SK-N-MC (cell line): ENCODE results near the gene FOXO1.

Source experiments
- DNase-seq: peaks from one replicate; pipeline ENCODE4 v3.0.0-alpha.2; 2011; ENCODE audit warnings: low read depth, low spot score
- H3K27ac ChIP-seq: fragments of 200-600 bp; sonication (generic); 2 replicates; pipeline ENCODE4 v1.5.1; 2016; ENCODE audit warnings: mixed run types
- H3K36me3 ChIP-seq: fragments of 200-600 bp; sonication (generic); 2 replicates; pipeline ENCODE4 v1.6.1; 2017; ENCODE audit warnings: antibody characterized with exemption, low read length, mixed read lengths; ENCODE audit not compliant: insufficient read depth
- H3K4me3 ChIP-seq: fragments of 200-600 bp; sonication (generic); 2 replicates; pipeline ENCODE4 v1.5.1; 2016
- H3K9ac ChIP-seq: fragments of 200-600 bp; sonication (generic); 2 replicates; pipeline ENCODE4 v1.8.0; 2017; ENCODE audit warnings: mixed run types, mixed read lengths; ENCODE audit not compliant: insufficient read length
- H3K9me3 ChIP-seq: fragments of 200-600 bp; sonication (generic); 2 replicates; pipeline ENCODE4 v1.6.1; 2017; ENCODE audit warnings: low read depth, mild to moderate bottlenecking, antibody characterized with exemption, low read length, moderate library complexity, mixed read lengths
- EZH2 ChIP-seq: fragments of 200-600 bp; sonication (generic); IDR thresholded peaks from one replicate; pipeline ENCODE4 v1.6.1; 2017; ENCODE audit warnings: antibody characterized with exemption
- FOXP2 ChIP-seq: optimal IDR thresholded peaks from 2 replicates; pipeline ENCODE3; 2011; ENCODE audit warnings: mild to moderate bottlenecking, moderate library complexity; ENCODE audit not compliant: insufficient read depth; ENCODE audit errors: extremely low read length, control extremely low read depth
- POLR2AphosphoS5 ChIP-seq: IDR thresholded peaks from 2 replicates; pipeline ENCODE4 v1.6.1; 2012; ENCODE audit warnings: mild to moderate bottlenecking, low read depth, low read length, borderline replicate concordance

FOXO1 gene

GRCh38 chr13:40662866-40663265, 3.6 kb downstream of the FOXO1 start:
- Histone ChIP-seq H3K27ac (peak overlapping the region; percentile 93), H3K9ac (peak overlapping the region; percentile 36), H3K36me3 (no peaks in the 10 kb centered on the region), H3K9me3 (no peaks in the 10 kb centered on the region), H3K4me3 (peak overlapping the region; percentile 98)
- no peak for DNase-seq
- TF ChIP-seq FOXP2 (no peak), POLR2AphosphoS5 (no peak), EZH2 (no peak)

- peak overlapping the region; percentile 93 for H3K27ac ChIP-seq
- TF ChIP-seq POLR2AphosphoS5 (no peak), FOXP2 (no peak), EZH2 (no peak)
- peak overlapping the region; percentile 98 for H3K4me3 ChIP-seq
- peak overlapping the region; percentile 45 for H3K9ac ChIP-seq
- H3K36me3 ChIP-seq, result no peaks in the 10 kb centered on the region
- H3K9me3 ChIP-seq, result no peaks in the 10 kb centered on the region
- DNase-seq, result no peak
Measured at GRCh38 chr13:40661875-40662665, 4.4 kb downstream of the FOXO1 start.

- no peak overlapping the region for H3K9ac ChIP-seq
- no peak for DNase-seq
- no peaks in the 10 kb centered on the region for H3K36me3 ChIP-seq
- TF ChIP-seq POLR2AphosphoS5 (no peak), FOXP2 (no peak), EZH2 (no peak)
- H3K4me3 ChIP-seq, result no peak overlapping the region
- H3K9me3 ChIP-seq, result no peaks in the 10 kb centered on the region
- H3K27ac ChIP-seq, result peak overlapping the region; percentile 59
Measured at GRCh38 chr13:40660692-40661091, 5.7 kb downstream of the FOXO1 start.

- H3K9ac ChIP-seq, result no peak overlapping the region
- H3K36me3 ChIP-seq, result no peaks in the 10 kb centered on the region
- H3K4me3 ChIP-seq, result no peak overlapping the region
- DNase-seq, result no peak
- no peaks in the 10 kb centered on the region for H3K9me3 ChIP-seq
- TF ChIP-seq EZH2, result no peak
- TF ChIP-seq POLR2AphosphoS5, result no peak
- TF ChIP-seq FOXP2, result no peak
- H3K27ac ChIP-seq, result peak overlapping the region; percentile 59
Measured at GRCh38 chr13:40660141-40660664, 6.2 kb downstream of the FOXO1 start.

GRCh38 chr13:40657951-40658350, 8.5 kb downstream of the FOXO1 start:
- no peak overlapping the region for H3K4me3 ChIP-seq
- no peak for TF ChIP-seq POLR2AphosphoS5
- DNase-seq, result no peak
- no peaks in the 10 kb centered on the region for H3K36me3 ChIP-seq
- H3K9ac ChIP-seq, result no peak overlapping the region
- H3K27ac ChIP-seq, result peak overlapping the region; percentile 91
- H3K9me3 ChIP-seq, result no peaks in the 10 kb centered on the region

- Histone ChIP-seq H3K36me3 (no peaks in the 10 kb centered on the region), H3K9me3 (no peaks in the 10 kb centered on the region), H3K4me3 (no peak overlapping the region), H3K27ac (peak overlapping the region; percentile 91), H3K9ac (no peak overlapping the region)
- TF ChIP-seq FOXP2, result no peak
- no peak for TF ChIP-seq POLR2AphosphoS5
- no peak for TF ChIP-seq EZH2
- no peak for DNase-seq
Measured at GRCh38 chr13:40657307-40657706, 9.1 kb downstream of the FOXO1 start.

- Histone ChIP-seq H3K9me3 (no peaks in the 10 kb centered on the region), H3K4me3 (peak overlapping the region; percentile 40), H3K27ac (peak overlapping the region; percentile 91), H3K36me3 (no peaks in the 10 kb centered on the region), H3K9ac (no peak overlapping the region)
- TF ChIP-seq EZH2, result no peak
- TF ChIP-seq POLR2AphosphoS5, result no peak
- no peak for TF ChIP-seq FOXP2
- DNase-seq, result peak; percentile 66
Measured at GRCh38 chr13:40656358-40656757, 10.1 kb downstream of the FOXO1 start.

GRCh38 chr13:40653527-40654318, 12.7 kb downstream of the FOXO1 start:
- Histone ChIP-seq H3K36me3 (no peaks in the 10 kb centered on the region), H3K9ac (no peak overlapping the region), H3K4me3 (0 out of 2 replicates have a peak overlapping the region, but pooled peaks have one; percentile 15), H3K9me3 (no peaks in the 10 kb centered on the region), H3K27ac (peak overlapping the region; percentile 30)
- no peak for DNase-seq
- TF ChIP-seq FOXP2, result no peak
- no peak for TF ChIP-seq POLR2AphosphoS5
- TF ChIP-seq EZH2, result no peak

- Histone ChIP-seq H3K4me3 (no peak overlapping the region), H3K9me3 (no peaks in the 10 kb centered on the region), H3K27ac (no peak overlapping the region), H3K36me3 (no peaks in the 10 kb centered on the region), H3K9ac (no peak overlapping the region)
- TF ChIP-seq POLR2AphosphoS5 (no peak), EZH2 (no peak), FOXP2 (no peak)
- no peak for DNase-seq
Measured at GRCh38 chr13:40652588-40652940, 13.9 kb downstream of the FOXO1 start.
